HepG2 (cell line): ENCODE data around the gene HECTD3. TPM values are rescaled to one million over a fixed set of nuclear protein-coding genes. Genes with fewer than 3 reads are reported as not detected.
A peak's percentile ranks its signal among the peaks of the same experiment; 100 is the strongest.

Source experiments
- ARNTL ChIP-seq: sonication (generic); formaldehyde crosslinking; IDR thresholded peaks from 2 replicates; pipeline ENCODE4 v1.4.0; 2020; ENCODE audit warnings: mild to moderate bottlenecking, missing genetic modification reagents
- ATF5 ChIP-seq: sonication (generic); formaldehyde crosslinking; IDR thresholded peaks from 2 replicates; pipeline ENCODE4 v1.4.0; 2020; ENCODE audit warnings: mild to moderate bottlenecking, low read depth, missing genetic modification reagents
- DPF2 ChIP-seq: sonication (generic); formaldehyde crosslinking; IDR thresholded peaks from 2 replicates; pipeline ENCODE4 v1.4.0; 2020; ENCODE audit warnings: mild to moderate bottlenecking, low read depth, missing genetic modification reagents, borderline replicate concordance
- IRF9 ChIP-seq: sonication (generic); formaldehyde crosslinking; IDR thresholded peaks from 2 replicates; pipeline ENCODE4 v1.8.0; 2022; ENCODE audit warnings: missing genetic modification reagents, mild to moderate bottlenecking, borderline replicate concordance
- KDM1A ChIP-seq: IDR thresholded peaks from 2 replicates; pipeline ENCODE4 v1.6.1; 2016; ENCODE audit warnings: missing compliant biosample characterization
- MTA1 ChIP-seq: sonication (generic); formaldehyde crosslinking; IDR thresholded peaks from 2 replicates; pipeline ENCODE4 v1.4.0; 2020; ENCODE audit warnings: missing genetic modification reagents, mild to moderate bottlenecking, borderline replicate concordance
- NFKBIZ ChIP-seq: IDR thresholded peaks from 2 replicates; pipeline ENCODE4 v1.6.1; 2018; ENCODE audit warnings: missing genetic modification reagents, missing compliant biosample characterization
- NR1H2 ChIP-seq: sonication (generic); formaldehyde crosslinking; IDR thresholded peaks from 2 replicates; pipeline ENCODE4 v1.8.1; 2022; ENCODE audit warnings: low read depth, missing genetic modification reagents, borderline replicate concordance
- RAD21 ChIP-seq: fragments of 450-650 bp; formaldehyde crosslinking; IDR thresholded peaks from 2 replicates; pipeline ENCODE4 v1.5.0; 2020; ENCODE audit warnings: mild to moderate bottlenecking
- TRIM24 ChIP-seq: sonication (generic); formaldehyde crosslinking; IDR thresholded peaks from 2 replicates; pipeline ENCODE4 v1.8.0; 2022; ENCODE audit warnings: mild to moderate bottlenecking, missing genetic modification reagents
- ZHX2 ChIP-seq, 2 experiments: sonication (generic) in 1 of 2; formaldehyde crosslinking in 1 of 2; IDR thresholded peaks; 2 replicates each; pipeline versions ENCODE4 v1.6.1 to v1.9.0; 2014 to 2022; ENCODE audit warnings: antibody characterized with exemption in 1 of 2, borderline replicate concordance in 1 of 2, inconsistent platforms in 1 of 2, low read depth in 1 of 2, missing genetic modification reagents in 1 of 2
- ZNF260 ChIP-seq: sonication (generic); formaldehyde crosslinking; IDR thresholded peaks from 2 replicates; pipeline ENCODE4 v1.4.0; 2020; ENCODE audit warnings: missing genetic modification reagents, low read depth, mild to moderate bottlenecking, borderline replicate concordance
- ZNF431 ChIP-seq: sonication (generic); formaldehyde crosslinking; IDR thresholded peaks from 2 replicates; pipeline ENCODE4 v1.9.0; 2022; ENCODE audit warnings: missing genetic modification reagents, low read depth, mild to moderate bottlenecking, borderline replicate concordance
- ZNF510 ChIP-seq: sonication (generic); formaldehyde crosslinking; IDR thresholded peaks from 2 replicates; pipeline ENCODE4 v1.4.0; 2020; ENCODE audit warnings: low read depth, mild to moderate bottlenecking, missing genetic modification reagents
- ZNF652 ChIP-seq: IDR thresholded peaks from 2 replicates; pipeline ENCODE4 v1.6.1; 2016; ENCODE audit warnings: low read depth, borderline replicate concordance
- ZNF678 ChIP-seq: sonication (generic); formaldehyde crosslinking; IDR thresholded peaks from 2 replicates; pipeline ENCODE4 v1.4.0; 2020; ENCODE audit warnings: mild to moderate bottlenecking, missing genetic modification reagents
- ZNF710 ChIP-seq: sonication (generic); formaldehyde crosslinking; IDR thresholded peaks from 2 replicates; pipeline ENCODE4 v1.5.0; 2020; ENCODE audit warnings: mild to moderate bottlenecking, missing genetic modification reagents, borderline replicate concordance
- ZNF747 ChIP-seq: sonication (generic); formaldehyde crosslinking; IDR thresholded peaks from 2 replicates; pipeline ENCODE4 v1.8.1; 2023; ENCODE audit warnings: missing genetic modification reagents, mild to moderate bottlenecking, borderline replicate concordance
- ZNF777 ChIP-seq: sonication (generic); formaldehyde crosslinking; IDR thresholded peaks from 2 replicates; pipeline ENCODE4 v1.4.0; 2020; ENCODE audit warnings: missing genetic modification reagents
- ZZZ3 ChIP-seq: sonication (generic); formaldehyde crosslinking; IDR thresholded peaks from 2 replicates; pipeline ENCODE4 v1.4.0; 2020; ENCODE audit warnings: missing genetic modification reagents, mild to moderate bottlenecking, borderline replicate concordance
- polyA plus RNA-seq, 8 experiments: library from polyadenylated mRNA; depleted of rRNA in 3 of 8; stranded (reverse) in 7 of 8; unstranded in 1 of 8; fragments of >200 nt; fragmentation: Illumina TruSeq in 4 of 8; extraction: Trizol in 4 of 8; gene quantifications; 2 replicates each; pipeline versions ENCODE4 v1.2.1 to v1.2.3, GENCODE V29; 2011 to 2016; ENCODE audit warnings: low read depth in 4 of 8, missing spikeins in 1 of 8, mixed read lengths in 1 of 8; ENCODE audit not compliant: insufficient read depth in 1 of 8
- total RNA-seq, 5 experiments: library from RNA; depleted of rRNA; stranded (reverse); fragments of >200 nt; fragmentation: Illumina TruSeq; extraction: Trizol; gene quantifications; 2 replicates each; pipeline ENCODE4 v1.2.3, GENCODE V29; 2016; ENCODE audit warnings: low read depth in 1 of 5

HECTD3 gene
- total and polyA plus RNA-seq, 2 of the 13 experiments (the other 11 are each of a cell fraction or from before 2014, with no cell fraction given): 18.6 to 24.5 TPM

- no peak for TF ChIP-seq ZHX2 (IDR thresholded peaks at IDR 0.05; ENCODE audit: low read depth)
- no peak for TF ChIP-seq ZHX2 (CRISPR knock-in tag; IDR thresholded peaks at IDR 0.05; ENCODE audit: borderline replicate concordance)
- peak; percentile 87 for TF ChIP-seq RAD21
- TF ChIP-seq ZNF710: no peak
- no peak for TF ChIP-seq ZNF431 (CRISPR knock-in tag)
- TF ChIP-seq ZZZ3 (CRISPR knock-in tag): no peak
- no peak for TF ChIP-seq ZNF510
- TF ChIP-seq DPF2 (CRISPR knock-in tag): no peak
- TF ChIP-seq ATF5 (CRISPR knock-in tag): no peak
- peak; percentile 35; the same call in 1 of the 2 replicates for TF ChIP-seq MTA1 (CRISPR knock-in tag)
- TF ChIP-seq NFKBIZ (CRISPR knock-in tag): no peak
- no peak for TF ChIP-seq ZNF777 (CRISPR knock-in tag)
- TF ChIP-seq ZNF652 (CRISPR knock-in tag): no peak
- no peak for TF ChIP-seq KDM1A (CRISPR knock-in tag)
- no peak for TF ChIP-seq ZNF747 (CRISPR knock-in tag)
- no peak for TF ChIP-seq ARNTL (CRISPR knock-in tag)
- TF ChIP-seq TRIM24 (CRISPR knock-in tag): no peak
- TF ChIP-seq ZNF260 (CRISPR knock-in tag): no peak
- no peak for TF ChIP-seq ZNF678
- no peak for TF ChIP-seq NR1H2
- TF ChIP-seq IRF9 (CRISPR knock-in tag): no peak
These were observed 7.6 kb upstream of the HECTD3 start (continued) for GRCh38 chr1:45018599-45019230.
